NT2/D1 (cell line): Measurements from ENCODE around the gene PGD.

Experiments used
- SUZ12 ChIP-seq: IDR thresholded peaks from 2 replicates; pipeline ENCODE4 v1.6.1; 2011; ENCODE audit not compliant: insufficient read length, insufficient read depth; ENCODE audit errors: extremely low read depth
- ZNF274 ChIP-seq: IDR thresholded peaks from 2 replicates; pipeline ENCODE4 v1.6.1; 2011; ENCODE audit warnings: mild to moderate bottlenecking, low read depth, low read length

DNA sequence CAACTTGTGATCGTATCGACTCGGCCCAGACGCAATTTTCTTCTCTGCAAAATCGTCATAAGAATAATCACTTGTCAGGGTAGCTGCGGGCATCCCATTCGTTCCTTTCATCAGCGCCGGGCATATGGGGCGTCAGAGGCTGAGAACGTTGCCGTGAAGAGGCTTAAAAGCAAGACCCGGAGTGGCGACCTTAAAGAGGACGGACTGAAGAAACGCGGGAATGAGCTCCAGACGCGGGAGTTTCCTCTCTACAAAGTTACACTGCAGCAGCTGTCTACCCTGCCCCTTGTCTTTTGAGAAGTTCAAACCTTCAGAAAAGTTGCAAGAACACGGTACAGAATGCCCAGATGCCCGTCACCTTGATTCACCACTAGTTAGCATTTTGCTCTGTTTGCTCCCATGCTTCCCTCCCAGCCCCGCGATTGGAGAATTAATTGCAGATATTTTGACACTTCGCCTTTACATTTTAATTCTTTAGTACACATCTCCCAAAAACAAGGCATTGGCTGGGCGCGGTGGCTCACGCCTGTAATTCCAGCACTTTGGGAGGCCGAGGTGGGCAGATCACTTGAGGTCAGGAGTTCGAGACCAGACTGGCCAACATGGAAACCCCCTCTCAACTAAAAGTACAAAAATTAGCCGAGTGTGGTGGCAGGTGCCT is 32.3 kb downstream of the PGD start:
- TF ChIP-seq ZNF274 (no peak), SUZ12 (no peak)
